Heart right ventricle (tissue), 16 donors: ENCODE measurements around the gene BATF. TPM values are rescaled to one million over a fixed set of nuclear protein-coding genes. Genes with fewer than 3 reads are reported as not detected.

Experiments used
- ATAC-seq, 8 donors: fragments of 200-7000 bp; cut with Tn5 transposase; one replicate each; pipeline ENCODE4 v1.9.1; 2020; ENCODE audit warnings: mild to moderate bottlenecking in 8 of 8, moderate library complexity in 8 of 8, moderate number of reproducible peaks in 1 of 8
- DNase-seq, 2 donors: peaks; one replicate each; pipeline ENCODE4 v3.0.0-alpha.2; 2020
- H3K27ac ChIP-seq, 10 donors: fragments of 200-600 bp; sonication (generic) in 2 of 10; one replicate each; pipeline versions ENCODE4 v1.5.0 to v1.8.0; 2020 to 2022; ENCODE audit warnings: mild to moderate bottlenecking in 3 of 10
- H3K27me3 ChIP-seq, 7 donors: fragments of 200-600 bp; one replicate each; pipeline ENCODE4 v1.8.0; 2021 to 2022; ENCODE audit warnings: mild to moderate bottlenecking in 2 of 7
- H3K36me3 ChIP-seq, 9 donors: fragments of 200-600 bp; sonication (generic) in 1 of 9; one replicate each; pipeline versions ENCODE4 v1.5.0 to v1.8.0; 2020 to 2022; ENCODE audit warnings: mild to moderate bottlenecking in 2 of 9
- H3K4me1 ChIP-seq, 9 donors: fragments of 200-600 bp; sonication (generic) in 1 of 9; one replicate each; pipeline versions ENCODE4 v1.5.0 to v1.8.0; 2020 to 2022; ENCODE audit warnings: mild to moderate bottlenecking in 4 of 9
- H3K4me3 ChIP-seq, 10 donors: fragments of 200-600 bp; sonication (generic) in 2 of 10; one replicate each; pipeline versions ENCODE4 v1.5.0 to v1.8.0; 2020 to 2022; ENCODE audit warnings: mild to moderate bottlenecking in 7 of 10, moderate library complexity in 2 of 10
- H3K9me3 ChIP-seq, 11 donors: fragments of 200-600 bp in 10 of 11; sonication (generic) in 2 of 11; one replicate each; pipeline versions ENCODE4 v1.5.0 to v1.8.0; 2013 to 2022; ENCODE audit warnings: mild to moderate bottlenecking in 2 of 11, control low read depth in 1 of 11, moderate library complexity in 1 of 11
- CTCF ChIP-seq, 9 donors: fragments of 200-600 bp; sonication (generic) in 2 of 9; IDR thresholded peaks; one replicate each; pipeline versions ENCODE4 v1.5.0 to v1.8.0; 2021 to 2022; ENCODE audit warnings: antibody characterized with exemption in 9 of 9, mild to moderate bottlenecking in 5 of 9, moderate library complexity in 1 of 9
- WGBS, 2 donors: extraction: QIAGEN DNeasy Blood & Tissue Kit; methylation state at CpG; one replicate each; pipeline ENCODE4 v1.1.7; 2013; ENCODE audit warnings: inconsistent platforms in 1 of 2; 5-methylcytosine and 5-hydroxymethylcytosine counted together
- intact Hi-C, 10 donors: fragments of 100-400 bp; cut with DNase I; formaldehyde crosslinking; loops; one replicate each; pipeline versions ENCODE4 v1.11.1 to v1.14.2; 2022
- polyA plus RNA-seq, 2 donors: library from polyadenylated mRNA; stranded (reverse); fragments of 200-250 nt; gene quantifications; one replicate each; pipeline ENCODE4 v1.2.3, GENCODE V29; 2013
- total RNA-seq, 10 donors: library from RNA; stranded (reverse); fragmentation: NEBNext Ultra II Directional in 3 of 10; extraction: Animal tissue kit (Norgen Biotek cat#: 25700) in 3 of 10; gene quantifications; one replicate each; pipeline versions ENCODE4 v1.2.1 to v1.2.4, GENCODE V29; 2021 to 2023
- donor health status: Arrhythmogenic right ventricular cardiomyopathy.
- donor health status: ischemic (EF 13 %, LVEDD 7.1; RV severe dilation, severe dysfunction).
- donor health status: healthy with polysubstance abuse.
- donor health status: DM: no; HTN: yes; CAD: no.
- donor health status: DM: no; HTN: no; CAD: no.
- donor health status: ischemic (EF 25% LVEDD 6.9; RV normal size, moderate dysfunction).
- donor health status: ischemic (EF 25% LVEDD 5.7; RV mildly dilated, moderate dysfunction).
- donor health status: healthy.
- donor health status: DM: yes; HTN: yes; CAD: no.
- donor health status: Ischemic cardiomyopathy.
- donor health status: ischemic (EF 35%, LVEDD 5.7; RV mildly dilated, moderate dysfunction).
- donor health status: nonischemic (EF 11% LVEDD 7.7; RV severe dilation, severe dysfunction).
- donor health status: DM: yes; HTN: yes; CAD: no.
- donor health status: PGD.
- donor health status: ischemic (EF 29% LVEDD 5.4; RV normal size, mild dysfunction).
- donor health status: nonischemic (EF 23%, LVEDD 6.1; RV moderate dilation, normal function).

The BATF gene
- total and polyA plus RNA-seq, 12 donors: 0.34 to 3.3 (median 1.7) TPM; not detected in 5

- TF ChIP-seq CTCF (IDR thresholded peaks at IDR 0.05): no peak
- H3K27ac ChIP-seq: no peak overlapping the region
- peaks cover 0 to 12% (median 0%) of the 10 kb centered on the region in 9 donors for H3K4me1 ChIP-seq
- no peak for DNase-seq
- H3K4me3 ChIP-seq: no peak overlapping the region
- H3K27me3 ChIP-seq: peaks cover 0 to 21% (median 0%) of the 10 kb centered on the region in 7 donors
- intact Hi-C loops: no loop called here
- no peaks in the 10 kb centered on the region for H3K9me3 ChIP-seq
- peaks cover 0 to 7% (median 0%) of the 10 kb centered on the region in 9 donors for H3K36me3 ChIP-seq
- 68 to 71% methylated on average over 7 of the region's 7 CpGs for WGBS, 2 donors
- no peak for ATAC-seq
Measured at GRCh38 chr14:75551021-75551420, 28.8 kb downstream of the BATF start.

- WGBS, 2 donors: 94 to 96% methylated on average over 6 of the region's 6 CpGs
- no peaks in the 10 kb centered on the region for H3K36me3 ChIP-seq
- peaks cover 0 to 15% (median 0%) of the 10 kb centered on the region in 11 donors for H3K9me3 ChIP-seq
- H3K27me3 ChIP-seq: peaks cover 0 to 21% (median 0%) of the 10 kb centered on the region in 7 donors
- no peak for ATAC-seq
- DNase-seq: no peak
- peaks cover 0 to 12% (median 0%) of the 10 kb centered on the region in 9 donors for H3K4me1 ChIP-seq
- no peak for TF ChIP-seq CTCF (IDR thresholded peaks at IDR 0.05)
- intact Hi-C loops: no loop called here
- no peak overlapping the region for H3K4me3 ChIP-seq
- no peak overlapping the region for H3K27ac ChIP-seq
Measured at GRCh38 chr14:75553157-75553556, 30.9 kb downstream of the BATF start.

GRCh38 chr14:75553761-75554364, 31.6 kb downstream of the BATF start:
- TF ChIP-seq CTCF (IDR thresholded peaks at IDR 0.05): no peak
- H3K27ac ChIP-seq: no peak overlapping the region
- intact Hi-C loops: no loop called here
- no peak overlapping the region for H3K4me3 ChIP-seq
- ATAC-seq (no peak), DNase-seq (no peak)
- WGBS, 2 donors: 67 to 69% methylated on average over 4 of the region's 4 CpGs
- no peaks in the 10 kb centered on the region for H3K36me3 ChIP-seq
- H3K4me1 ChIP-seq: peaks cover 0 to 8% (median 0%) of the 10 kb centered on the region in 9 donors
- peaks cover 0 to 21% (median 0%) of the 10 kb centered on the region in 7 donors for H3K27me3 ChIP-seq
- peaks cover 0 to 17% (median 0%) of the 10 kb centered on the region in 11 donors for H3K9me3 ChIP-seq

- no peak for TF ChIP-seq CTCF (IDR thresholded peaks at IDR 0.05)
- peaks cover 0 to 21% (median 0%) of the 10 kb centered on the region in 7 donors for H3K27me3 ChIP-seq
- no peaks in the 10 kb centered on the region for H3K36me3 ChIP-seq
- H3K9me3 ChIP-seq: peaks cover 0 to 17% (median 0%) of the 10 kb centered on the region in 11 donors
- H3K4me3 ChIP-seq: no peak overlapping the region
- DNase-seq: no peak
- 44 to 62% methylated on average over 2 of the region's 2 CpGs for WGBS, 2 donors
- H3K4me1 ChIP-seq: peaks cover 0 to 3% (median 0%) of the 10 kb centered on the region in 9 donors
- intact Hi-C loops: no loop called here
- no peak overlapping the region for H3K27ac ChIP-seq
- ATAC-seq: no peak
Measured at GRCh38 chr14:75554482-75554881, 32.2 kb downstream of the BATF start.
